Measurements from ENCODE around the gene IFNB1. TPM values are rescaled to one million over a fixed set of nuclear protein-coding genes. Genes with fewer than 3 reads are reported as not detected.

IFNB1 gene
- total and polyA plus RNA-seq, 2 donors (not counting 1 experiment from before 2014, with no cell fraction given), result not detected

DNA sequence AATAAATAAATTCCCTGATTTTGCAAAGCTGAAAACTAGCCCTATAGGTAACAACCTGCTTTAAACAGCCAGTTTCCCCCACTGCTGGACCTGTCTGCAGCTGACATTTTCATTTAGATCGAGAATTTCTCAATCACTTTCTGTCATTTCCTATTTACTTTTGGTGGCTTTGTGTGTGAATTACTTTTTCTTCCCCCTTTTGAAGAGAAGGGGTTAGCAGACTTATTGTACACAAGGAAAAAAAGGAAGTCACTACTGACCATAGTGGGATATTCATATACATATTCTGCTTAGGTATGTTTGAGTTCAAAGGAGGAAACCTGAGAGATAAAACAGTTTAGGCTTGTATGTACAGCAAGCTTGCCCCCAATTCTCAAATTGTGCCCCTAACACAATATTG lies 27.0 kb upstream of the IFNB1 start:
- intact Hi-C loops (cut with micrococcal nuclease), result no loop called here
- POLR2A ChIA-PET, result no interaction called here

DNA sequence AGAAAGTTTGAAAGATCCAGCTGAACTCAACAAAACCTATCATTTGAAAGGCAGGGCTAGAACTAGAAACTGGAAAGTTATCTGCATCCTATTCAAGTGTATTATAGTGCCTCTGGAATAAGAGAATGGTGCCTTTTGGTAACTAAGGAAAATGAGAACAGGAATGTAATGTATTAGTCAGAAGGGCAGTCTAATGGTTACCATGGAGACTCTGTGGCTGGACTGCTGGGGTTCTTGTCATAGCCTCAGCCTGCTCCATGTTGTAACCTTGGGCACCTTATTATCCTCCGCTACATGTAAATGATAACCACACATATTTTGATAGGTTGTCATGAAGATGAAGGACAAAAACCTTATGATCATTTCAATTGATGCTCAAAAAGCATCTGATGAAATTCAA lies 24.6 kb upstream of the IFNB1 start:
- Histone ChIP-seq H3K4me3 (ENCODE audit: control extremely low read depth in 1 of 5, extremely low read depth in 1 of 5, insufficient read depth in 1 of 5, low read depth in 2 of 5, low read length in 4 of 5) (no peak overlapping the region), H3K9me3 (ENCODE audit: control extremely low read depth in 1 of 3, control insufficient read depth in 2 of 3, insufficient read depth in 1 of 3, low read length in 2 of 3) (no peaks in the 10 kb centered on the region), H3K4me2 (replicated peaks; ENCODE audit: low read depth, low read length, poor library complexity, severe bottlenecking) (no peak overlapping the region), H3K4me1 (ENCODE audit: control insufficient read depth in 2 of 2, insufficient read depth in 2 of 2, low read length in 2 of 2) (peaks cover 5 to 11% of the 10 kb centered on the region in 2 donors), H3K27ac (ENCODE audit: low read length in 2 of 2) (no peak overlapping the region), H3K36me3 (replicated peaks in 1 of 2; ENCODE audit: control extremely low read depth in 1 of 2, control insufficient read depth in 1 of 2, extremely low read depth in 1 of 2, insufficient read depth in 2 of 2, low read length in 1 of 2) (no peaks in the 10 kb centered on the region), H4K20me1 (ENCODE audit: control insufficient read depth, insufficient read depth, low read length, poor library complexity, severe bottlenecking) (no peaks in the 10 kb centered on the region), H3K27me3 (replicated peaks in 1 of 4; ENCODE audit: control extremely low read depth in 1 of 4, control insufficient read depth in 3 of 4, insufficient read depth in 4 of 4, low read length in 3 of 4) (no peaks in the 10 kb centered on the region), H3K9ac (ENCODE audit: low read length) (no peak overlapping the region), H2AFZ (ENCODE audit: insufficient read depth, low read depth, low read length, poor library complexity, severe bottlenecking) (no peak overlapping the region), H3K79me2 (ENCODE audit: control insufficient read depth, insufficient read depth, low read length) (no peaks in the 10 kb centered on the region)
- no peak for ATAC-seq (ENCODE audit: low read depth)
- no peaks in the 10 kb centered on the region for H3K9me3 Mint-ChIP-seq (ENCODE audit: insufficient read depth)
- H3K27ac Mint-ChIP-seq, result no peak overlapping the region
- intact Hi-C loops (cut with micrococcal nuclease), result no loop called here
- H3K27me3 Mint-ChIP-seq, result peaks cover 7% of the 10 kb centered on the region
- ChIA-PET POLR2A (no interaction called here), CTCF (interaction anchor here (1.2 to 1.4 kb wide), 2 partner anchors 9 to 12 kb away, joined by 3 to 5 read pairs; no protein-coding TSS in a partner anchor)
- TF ChIP-seq, protein P1, sequence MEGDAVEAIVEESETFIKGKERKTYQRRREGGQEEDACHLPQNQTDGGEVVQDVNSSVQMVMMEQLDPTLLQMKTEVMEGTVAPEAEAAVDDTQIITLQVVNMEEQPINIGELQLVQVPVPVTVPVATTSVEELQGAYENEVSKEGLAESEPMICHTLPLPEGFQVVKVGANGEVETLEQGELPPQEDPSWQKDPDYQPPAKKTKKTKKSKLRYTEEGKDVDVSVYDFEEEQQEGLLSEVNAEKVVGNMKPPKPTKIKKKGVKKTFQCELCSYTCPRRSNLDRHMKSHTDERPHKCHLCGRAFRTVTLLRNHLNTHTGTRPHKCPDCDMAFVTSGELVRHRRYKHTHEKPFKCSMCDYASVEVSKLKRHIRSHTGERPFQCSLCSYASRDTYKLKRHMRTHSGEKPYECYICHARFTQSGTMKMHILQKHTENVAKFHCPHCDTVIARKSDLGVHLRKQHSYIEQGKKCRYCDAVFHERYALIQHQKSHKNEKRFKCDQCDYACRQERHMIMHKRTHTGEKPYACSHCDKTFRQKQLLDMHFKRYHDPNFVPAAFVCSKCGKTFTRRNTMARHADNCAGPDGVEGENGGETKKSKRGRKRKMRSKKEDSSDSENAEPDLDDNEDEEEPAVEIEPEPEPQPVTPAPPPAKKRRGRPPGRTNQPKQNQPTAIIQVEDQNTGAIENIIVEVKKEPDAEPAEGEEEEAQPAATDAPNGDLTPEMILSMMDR (IDR thresholded peaks at IDR 0.05), result no peak
- TF ChIP-seq EZH2 (IDR thresholded peaks at IDR 0.05; ENCODE audit: borderline replicate concordance, insufficient read depth, low read depth, low read length, poor library complexity, severe bottlenecking), result no peak
- no peak overlapping the region for H3K4me3 Mint-ChIP-seq
- no peak for DNase-seq
- peaks cover 21% of the 10 kb centered on the region for H3K4me1 Mint-ChIP-seq
- no CpG with 5 or more reads among the region's 1 CpG for WGBS (ENCODE audit: insufficient coverage)

More for the DNA sequence above, 27.0 kb upstream of the IFNB1 start:
- peaks cover 9% of the 10 kb centered on the region for H3K4me1 Mint-ChIP-seq
- Histone ChIP-seq H3K36me3 (replicated peaks in 1 of 2; ENCODE audit: control extremely low read depth in 1 of 2, control insufficient read depth in 1 of 2, extremely low read depth in 1 of 2, insufficient read depth in 2 of 2, low read length in 1 of 2) (no peaks in the 10 kb centered on the region), H3K27ac (ENCODE audit: low read length in 2 of 2) (no peak overlapping the region), H3K27me3 (replicated peaks in 1 of 4; ENCODE audit: control extremely low read depth in 1 of 4, control insufficient read depth in 3 of 4, insufficient read depth in 4 of 4, low read length in 3 of 4) (no peaks in the 10 kb centered on the region), H3K9me3 (ENCODE audit: control extremely low read depth in 1 of 3, control insufficient read depth in 2 of 3, insufficient read depth in 1 of 3, low read length in 2 of 3) (no peaks in the 10 kb centered on the region), H2AFZ (ENCODE audit: insufficient read depth, low read depth, low read length, poor library complexity, severe bottlenecking) (no peak overlapping the region), H3K4me2 (replicated peaks; ENCODE audit: low read depth, low read length, poor library complexity, severe bottlenecking) (no peak overlapping the region), H4K20me1 (ENCODE audit: control insufficient read depth, insufficient read depth, low read length, poor library complexity, severe bottlenecking) (no peaks in the 10 kb centered on the region), H3K9ac (ENCODE audit: low read length) (no peak overlapping the region), H3K4me1 (ENCODE audit: control insufficient read depth in 2 of 2, insufficient read depth in 2 of 2, low read length in 2 of 2) (peaks cover 0 to 4% of the 10 kb centered on the region in 2 donors), H3K79me2 (ENCODE audit: control insufficient read depth, insufficient read depth, low read length) (no peaks in the 10 kb centered on the region), H3K4me3 (ENCODE audit: control extremely low read depth in 1 of 5, extremely low read depth in 1 of 5, insufficient read depth in 1 of 5, low read depth in 2 of 5, low read length in 4 of 5) (no peak overlapping the region)
- H3K4me3 Mint-ChIP-seq, result no peak overlapping the region
- TF ChIP-seq, protein P1 (IDR thresholded peaks at IDR 0.05), result no peak
- TF ChIP-seq EZH2 (IDR thresholded peaks at IDR 0.05; ENCODE audit: borderline replicate concordance, insufficient read depth, low read depth, low read length, poor library complexity, severe bottlenecking), result no peak
- no peak overlapping the region for H3K27ac Mint-ChIP-seq
- CTCF ChIA-PET, result no interaction called here
- no peaks in the 10 kb centered on the region for H3K9me3 Mint-ChIP-seq (ENCODE audit: insufficient read depth)
- peaks cover 7% of the 10 kb centered on the region for H3K27me3 Mint-ChIP-seq
- ATAC-seq (ENCODE audit: low read depth), result no peak
- no peak for DNase-seq
- no CpG with 5 or more reads among the region's 1 CpG for WGBS (ENCODE audit: insufficient coverage)
